SK-N-SH (cell line): ENCODE measurements around the gene AGPAT3. TPM values are rescaled to one million over a fixed set of nuclear protein-coding genes. Genes with fewer than 3 reads are reported as not detected.

Experiments
- CTCF ChIA-PET: fragments of 300-600, 350-600 bp; formaldehyde crosslinking; extraction: SDS; loops from one replicate; lab custom pipeline; 2021; lab: Yijun Ruan, JAX
- POLR2A ChIA-PET: fragments of 350-600 bp; sonication (Branson Sonifier 250); formaldehyde crosslinking; extraction: SDS; loops from one replicate; lab custom pipeline; 2020; ENCODE audit warnings: antibody characterized with exemption, inconsistent platforms; lab: Yijun Ruan, JAX
- DNase-seq: peaks from one replicate; pipeline ENCODE4 v3.0.0; 2012
- H2AFZ ChIP-seq: fragments of 200-600 bp; sonication (generic); 2 replicates; pipeline ENCODE4 v1.8.1; 2016; ENCODE audit warnings: antibody characterized with exemption, mild to moderate bottlenecking, low read depth
- H3F3A ChIP-seq: fragments of 200-600 bp; sonication (generic); replicated peaks from 2 replicates; pipeline ENCODE3; 2016; ENCODE audit warnings: antibody characterized with exemption, mild to moderate bottlenecking; ENCODE audit not compliant: insufficient read depth
- H3K27ac ChIP-seq, 2 experiments: fragments of 200-500 bp in 1 of 2; fragments of 200-600 bp in 1 of 2; sonication (Bioruptor generic) in 1 of 2; sonication (generic), shearing (Covaris generic) in 1 of 2; 2 replicates each; pipeline versions ENCODE4 v1.5.1 to v1.6.1; 2014 to 2016; ENCODE audit warnings: low read depth in 2 of 2, inconsistent platforms in 1 of 2, low read length in 1 of 2, mild to moderate bottlenecking in 1 of 2, mixed read lengths in 1 of 2
- H3K27me3 ChIP-seq: fragments of 200-600 bp; sonication (generic), shearing (Covaris generic); 2 replicates; pipeline ENCODE4 v1.6.1; 2016; ENCODE audit warnings: mixed run types; ENCODE audit not compliant: insufficient read depth
- H3K36me3 ChIP-seq, 2 experiments: fragments of 200-500 bp in 1 of 2; fragments of 200-600 bp in 1 of 2; sonication (Bioruptor generic) in 1 of 2; sonication (generic) in 1 of 2; replicated peaks in 1 of 2; 2 replicates each; pipeline versions ENCODE3 to v1.5.1; 2014 to 2016; ENCODE audit warnings: low read length in 1 of 2, mild to moderate bottlenecking in 1 of 2; ENCODE audit not compliant: insufficient read depth in 2 of 2, control insufficient read depth in 1 of 2
- H3K4me1 ChIP-seq, 2 experiments: fragments of 200-500 bp in 1 of 2; fragments of 200-600 bp in 1 of 2; sonication (Bioruptor generic) in 1 of 2; sonication (generic), shearing (Covaris generic) in 1 of 2; 2 replicates each; pipeline versions ENCODE4 v1.5.1 to v1.6.1; 2014 to 2016; ENCODE audit warnings: low read depth in 1 of 2, low read length in 1 of 2, mixed run types in 1 of 2; ENCODE audit not compliant: insufficient read depth in 2 of 2, control insufficient read depth in 1 of 2
- H3K4me2 ChIP-seq: fragments of 200-600 bp; sonication (generic), shearing (Covaris generic); 2 replicates; pipeline ENCODE4 v1.6.1; 2017; ENCODE audit warnings: mixed run types
- H3K4me3 ChIP-seq, 2 experiments: fragments of 200-500 bp in 1 of 2; fragments of 200-600 bp in 1 of 2; sonication (Bioruptor generic) in 1 of 2; sonication (generic), shearing (Covaris generic) in 1 of 2; 2 replicates each; pipeline versions ENCODE4 v1.5.1 to v1.8.1; 2014 to 2016; ENCODE audit warnings: low read depth in 2 of 2, inconsistent platforms in 1 of 2, low read length in 1 of 2, mild to moderate bottlenecking in 1 of 2, mixed read lengths in 1 of 2, moderate library complexity in 1 of 2
- H3K79me2 ChIP-seq: fragments of 200-600 bp; sonication (generic); 2 replicates; pipeline ENCODE4 v1.8.1; 2017; ENCODE audit warnings: mild to moderate bottlenecking; ENCODE audit not compliant: insufficient read depth
- H3K9ac ChIP-seq: fragments of 200-600 bp; sonication (generic); 2 replicates; pipeline ENCODE4 v1.6.1; 2017; ENCODE audit warnings: mixed run types
- H3K9me2 ChIP-seq: fragments of 200-600 bp; sonication (generic); 2 replicates; pipeline ENCODE4 v1.6.1; 2017; ENCODE audit warnings: mixed run types
- H3K9me3 ChIP-seq: fragments of 200-600 bp; sonication (generic); 2 replicates; pipeline ENCODE4 v1.6.1; 2017; ENCODE audit warnings: mixed run types, mild to moderate bottlenecking, moderate library complexity
- H4K20me1 ChIP-seq: fragments of 200-600 bp; sonication (generic); 2 replicates; pipeline ENCODE4 v1.6.1; 2017; ENCODE audit warnings: mild to moderate bottlenecking, mixed run types; ENCODE audit not compliant: insufficient read depth
- FOXJ3 ChIP-seq: sonication (generic); formaldehyde crosslinking; IDR thresholded peaks from 2 replicates; pipeline ENCODE4 v1.5.1; 2020; ENCODE audit warnings: mild to moderate bottlenecking, missing genetic modification reagents
- PBX3 ChIP-seq: IDR thresholded peaks from 2 replicates; pipeline ENCODE4; 2012
- REST ChIP-seq: IDR thresholded peaks from 2 replicates; pipeline ENCODE4 v1.6.1; 2012; ENCODE audit warnings: mild to moderate bottlenecking, low read depth, low read length, moderate library complexity
- RXRA ChIP-seq: IDR thresholded peaks from 2 replicates; pipeline ENCODE4 v1.4.0; 2012; ENCODE audit warnings: low read depth, mild to moderate bottlenecking, borderline replicate concordance
- TCF12 ChIP-seq: IDR thresholded peaks from 2 replicates; pipeline ENCODE4 v1.4.0; 2012
- USF1 ChIP-seq: IDR thresholded peaks from 2 replicates; pipeline ENCODE4 v1.4.0; 2012; ENCODE audit warnings: low read depth, borderline replicate concordance
- USF2 ChIP-seq: fragments of 150-350 bp; IDR thresholded peaks from 2 replicates; pipeline ENCODE4 v1.6.1; 2017; ENCODE audit warnings: antibody characterized with exemption, low read length, low read depth, borderline replicate concordance
- ZBTB33 ChIP-seq: IDR thresholded peaks from 2 replicates; pipeline ENCODE4 v1.4.0; 2012; ENCODE audit warnings: low read depth, borderline replicate concordance
- WGBS: methylation state at CpG from one replicate; pipeline ENCODE4 v1.1.6; 2017; ENCODE audit warnings: low lambda C conversion rate; 5-methylcytosine and 5-hydroxymethylcytosine counted together
- polyA plus RNA-seq, 3 experiments: library from polyadenylated mRNA; depleted of rRNA; stranded (reverse); fragments of >200 nt; gene quantifications; 2 replicates each; pipeline ENCODE4 v1.2.3, GENCODE V29; 2012

The AGPAT3 gene
- polyA plus RNA-seq, 1 of the 3 experiments (the other 2 are of a cell fraction), result 35.3 TPM

GRCh38 chr21:44024887-44025353 lies 159.9 kb downstream of the AGPAT3 start:
- Histone ChIP-seq H3K4me3 (no peak overlapping the region), H3K79me2 (peaks cover 100% of the 10 kb centered on the region), H3K27me3 (no peaks in the 10 kb centered on the region), H3K4me2 (peak overlapping the region; percentile 5; the same call in 1 of the 2 replicates), H3K4me1 (peaks cover 10 to 18% of the 10 kb centered on the region in 2 experiments; a peak in 2 of 4 replicates), H3F3A (no peaks in the 10 kb centered on the region), H2AFZ (no peak overlapping the region), H3K9me2 (no peaks in the 10 kb centered on the region), H3K9me3 (no peaks in the 10 kb centered on the region), H3K9ac (no peak overlapping the region), H4K20me1 (peaks cover 95% of the 10 kb centered on the region), H3K27ac (peak overlapping the region in 1 of 2 experiments; percentile 7; a peak in 2 of 4 replicates), H3K36me3 (no peaks in the 10 kb centered on the region)
- no peak for TF ChIP-seq TCF12
- no peak for TF ChIP-seq FOXJ3
- no peak for TF ChIP-seq ZBTB33
- no peak for TF ChIP-seq USF1
- no peak for TF ChIP-seq REST
- no peak for TF ChIP-seq PBX3
- TF ChIP-seq RXRA, result no peak
- no peak for TF ChIP-seq USF2
- POLR2A ChIA-PET, result no interaction called here
- WGBS, result 87% methylated on average over 7 of the region's 8 CpGs
- DNase-seq, result no peak
- CTCF ChIA-PET, result no interaction called here
